Measurements from ENCODE around the gene VPS13C. TPM values are rescaled to one million over a fixed set of nuclear protein-coding genes. Genes with fewer than 3 reads are reported as not detected.

VPS13C gene
- total RNA-seq, 2 donors from 2014 or later = 67.0 to 85.2 TPM

GRCh38 chr15:61857169-61857829, 202.9 kb downstream of the VPS13C start:
- peaks cover 6% of the 10 kb centered on the region for H3K4me1 Mint-ChIP-seq
- H3K36me3 Mint-ChIP-seq (ENCODE audit: low read depth) = peaks cover 46% of the 10 kb centered on the region
- no peak overlapping the region for H3K4me3 Mint-ChIP-seq
- no peak overlapping the region for H3K27ac Mint-ChIP-seq
- H3K27me3 Mint-ChIP-seq = no peaks in the 10 kb centered on the region
- peak; percentile 66 for ATAC-seq (replicated peaks)
- H3K9me3 Mint-ChIP-seq = no peaks in the 10 kb centered on the region

DNA sequence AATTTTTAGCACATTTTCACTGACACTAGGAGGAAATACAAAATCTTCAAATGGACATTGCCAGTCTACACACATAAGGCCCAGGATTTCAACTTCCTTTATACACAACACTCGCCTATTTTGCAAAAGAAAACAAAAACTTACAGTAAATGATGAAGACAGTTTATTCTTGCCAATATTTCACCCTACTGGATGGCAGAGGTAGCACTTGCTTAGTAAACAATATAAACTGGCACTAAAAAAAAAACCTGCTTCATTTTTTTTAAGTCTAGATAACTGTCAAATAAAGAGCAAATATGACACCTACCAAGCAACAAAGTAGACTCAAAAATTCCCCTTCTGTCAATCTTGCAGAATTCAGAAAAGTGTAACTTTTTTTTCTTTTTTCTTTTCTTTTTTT, 204.0 kb downstream of the VPS13C start:
- Mint-ChIP-seq H3K4me3 (no peak overlapping the region), H3K36me3 (ENCODE audit: low read depth) (peaks cover 49% of the 10 kb centered on the region), H3K9me3 (no peaks in the 10 kb centered on the region), H3K27ac (no peak overlapping the region), H3K27me3 (no peaks in the 10 kb centered on the region), H3K4me1 (peaks cover 6% of the 10 kb centered on the region)
- no peak for ATAC-seq (replicated peaks)

DNA sequence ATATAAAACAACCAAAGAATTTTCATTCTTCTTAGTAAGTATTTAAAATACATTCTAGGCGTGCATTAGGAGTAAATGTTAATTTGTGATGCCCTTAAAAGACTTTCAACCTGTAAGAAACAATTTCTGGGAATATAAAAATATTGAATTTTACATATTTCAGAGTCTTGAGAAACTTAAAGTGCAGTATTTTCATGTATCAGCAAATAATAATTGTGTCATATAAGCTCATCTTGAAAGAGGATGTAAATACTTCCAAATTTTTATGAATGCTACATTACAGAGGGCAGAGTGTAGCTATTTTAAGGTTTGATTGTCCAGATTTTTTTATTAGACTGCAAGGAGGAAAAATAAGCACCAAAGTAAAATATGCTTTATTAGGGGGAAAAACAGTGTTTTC, 207.1 kb downstream of the VPS13C start:
- ATAC-seq (replicated peaks) = no peak
- H3K36me3 Mint-ChIP-seq (ENCODE audit: low read depth) = peaks cover 57% of the 10 kb centered on the region
- no peak overlapping the region for H3K4me3 Mint-ChIP-seq
- no peaks in the 10 kb centered on the region for H3K4me1 Mint-ChIP-seq
- no peaks in the 10 kb centered on the region for H3K9me3 Mint-ChIP-seq
- no peak overlapping the region for H3K27ac Mint-ChIP-seq
- H3K27me3 Mint-ChIP-seq = no peaks in the 10 kb centered on the region

- H3K27me3 Mint-ChIP-seq = no peaks in the 10 kb centered on the region
- no peak overlapping the region for H3K27ac Mint-ChIP-seq
- no peaks in the 10 kb centered on the region for H3K9me3 Mint-ChIP-seq
- H3K4me1 Mint-ChIP-seq = no peaks in the 10 kb centered on the region
- H3K36me3 Mint-ChIP-seq (ENCODE audit: low read depth) = peaks cover 57% of the 10 kb centered on the region
- ATAC-seq (replicated peaks) = no peak
- H3K4me3 Mint-ChIP-seq = no peak overlapping the region
These were observed 208.3 kb downstream of the VPS13C start for GRCh38 chr15:61851955-61852354.

GRCh38 chr15:61849447-61849846, 210.8 kb downstream of the VPS13C start:
- peaks cover 47% of the 10 kb centered on the region for H3K36me3 Mint-ChIP-seq (ENCODE audit: low read depth)

DNA sequence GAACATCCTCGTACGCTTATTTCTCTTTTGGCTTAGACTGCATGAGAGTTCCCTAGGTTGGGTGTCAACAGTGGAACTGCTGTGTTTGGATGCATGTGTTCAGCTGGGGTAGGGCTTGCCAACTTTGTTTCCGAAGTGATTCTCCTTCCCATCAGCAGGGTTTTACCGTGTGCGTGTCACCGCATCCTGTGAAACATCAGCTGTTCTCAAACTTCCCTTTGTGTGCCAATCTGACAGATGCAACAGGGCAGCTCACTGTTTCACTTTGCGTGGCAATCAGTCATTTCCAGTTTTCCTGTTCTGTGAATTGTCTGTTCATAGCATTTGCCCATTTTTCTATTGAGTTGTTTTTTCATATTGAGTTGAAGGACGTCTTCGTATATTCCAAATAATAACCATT, 218.8 kb downstream of the VPS13C start:
- H3K27ac Mint-ChIP-seq = peak overlapping the region; percentile 87

More at GRCh38 chr15:61849447-61849846, 210.8 kb downstream of the VPS13C start:
- Mint-ChIP-seq H3K9me3 (no peaks in the 10 kb centered on the region), H3K27ac (no peak overlapping the region), H3K4me1 (no peaks in the 10 kb centered on the region), H3K27me3 (peaks cover 2% of the 10 kb centered on the region), H3K4me3 (no peak overlapping the region)
- no peak for ATAC-seq (replicated peaks)

GRCh38 chr15:61840090-61840489, 220.2 kb downstream of the VPS13C start:
- H3K27me3 Mint-ChIP-seq = peaks cover 36% of the 10 kb centered on the region
- H3K4me3 Mint-ChIP-seq = peak overlapping the region; percentile 36
- H3K36me3 Mint-ChIP-seq (ENCODE audit: low read depth) = peaks cover 7% of the 10 kb centered on the region
- no peaks in the 10 kb centered on the region for H3K9me3 Mint-ChIP-seq
- peaks cover 18% of the 10 kb centered on the region for H3K4me1 Mint-ChIP-seq
- peak overlapping the region; percentile 87 for H3K27ac Mint-ChIP-seq
- peak; percentile 50 for ATAC-seq (replicated peaks)

More for the DNA sequence above, 218.8 kb downstream of the VPS13C start:
- Mint-ChIP-seq H3K9me3 (no peaks in the 10 kb centered on the region), H3K36me3 (ENCODE audit: low read depth) (peaks cover 7% of the 10 kb centered on the region), H3K4me3 (peak overlapping the region; percentile 40), H3K27me3 (peaks cover 36% of the 10 kb centered on the region), H3K4me1 (peaks cover 18% of the 10 kb centered on the region)
- peak; percentile 88 for ATAC-seq (replicated peaks)

DNA sequence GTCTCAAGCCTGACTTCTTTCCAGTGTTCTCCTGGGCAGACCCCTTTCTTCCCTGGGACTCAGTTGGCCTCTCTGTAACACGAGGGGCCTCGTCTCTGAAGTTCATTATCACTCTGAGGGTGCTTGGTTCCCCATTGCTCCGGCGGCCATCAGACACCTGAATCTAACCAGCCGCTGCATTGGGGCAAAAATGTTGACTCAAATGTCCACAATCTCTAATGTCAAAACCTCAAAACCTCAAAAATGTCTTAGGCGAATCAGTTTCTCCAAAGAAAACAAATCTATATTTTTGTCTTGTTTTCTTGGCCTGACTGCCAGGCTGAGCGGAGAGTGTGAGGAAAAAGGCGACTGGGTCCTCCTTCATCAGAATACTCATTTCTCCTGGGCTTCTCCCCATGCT, 220.7 kb downstream of the VPS13C start:
- ATAC-seq (replicated peaks) = peak; percentile 20
- peaks cover 36% of the 10 kb centered on the region for H3K27me3 Mint-ChIP-seq
- peak overlapping the region; percentile 36 for H3K4me3 Mint-ChIP-seq
- H3K36me3 Mint-ChIP-seq (ENCODE audit: low read depth) = peaks cover 7% of the 10 kb centered on the region
- H3K9me3 Mint-ChIP-seq = no peaks in the 10 kb centered on the region
- H3K4me1 Mint-ChIP-seq = peaks cover 18% of the 10 kb centered on the region
- H3K27ac Mint-ChIP-seq = peak overlapping the region; percentile 87

DNA sequence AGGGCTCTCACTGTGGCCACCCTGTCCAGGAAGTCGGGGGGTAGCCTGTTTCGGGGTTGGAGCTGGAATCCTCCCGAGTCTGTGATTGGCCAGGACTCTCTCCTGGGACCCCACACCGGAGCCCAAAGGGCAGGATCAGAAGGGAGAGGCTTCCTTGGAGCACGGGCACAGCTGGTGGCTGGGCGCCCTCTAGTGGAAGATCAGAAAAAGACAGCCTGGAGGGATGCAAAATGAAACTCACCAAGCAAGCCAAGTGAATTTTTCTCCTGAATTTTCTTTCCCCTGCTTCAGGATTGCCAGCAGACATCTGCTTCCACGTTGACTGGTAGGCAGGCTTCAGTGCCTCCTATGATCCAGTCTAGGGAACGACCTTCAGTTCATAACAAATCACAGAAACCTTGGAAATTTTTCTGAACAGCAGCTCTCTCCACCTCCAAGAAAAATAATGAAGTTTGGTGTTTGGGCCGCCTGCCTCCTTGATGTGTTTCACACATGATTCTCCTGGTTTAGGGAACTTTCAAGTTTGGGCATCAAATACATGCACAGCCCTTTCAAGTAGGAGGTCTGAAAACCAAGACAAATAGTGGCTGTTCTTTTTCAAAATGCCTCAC, 224.6 kb downstream of the VPS13C start:
- Mint-ChIP-seq H3K4me1 (peaks cover 11% of the 10 kb centered on the region), H3K4me3 (no peak overlapping the region), H3K27me3 (peaks cover 19% of the 10 kb centered on the region), H3K27ac (no peak overlapping the region), H3K36me3 (ENCODE audit: low read depth) (no peaks in the 10 kb centered on the region), H3K9me3 (no peaks in the 10 kb centered on the region)
- no peak for ATAC-seq (replicated peaks)

DNA sequence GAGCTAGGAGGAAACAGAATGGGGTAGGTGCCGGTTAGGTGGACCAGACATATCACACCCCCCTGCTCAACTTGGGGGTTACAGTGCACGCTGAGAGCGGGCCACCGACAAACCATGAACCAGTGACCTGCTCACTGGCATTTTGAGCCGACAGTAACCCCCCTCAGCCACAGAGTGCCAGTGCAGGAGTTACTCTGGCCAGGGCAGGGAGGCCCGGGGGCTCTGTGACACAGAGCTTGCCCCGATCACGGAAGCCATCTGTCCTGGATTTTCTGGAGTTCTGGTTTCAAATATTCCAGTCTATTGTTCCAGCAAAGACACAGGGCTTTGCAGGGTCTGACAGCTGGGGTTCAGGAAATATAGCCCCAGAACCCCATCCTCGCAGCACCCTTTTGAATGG, 225.2 kb downstream of the VPS13C start:
- Mint-ChIP-seq H3K9me3 (no peaks in the 10 kb centered on the region), H3K27ac (no peak overlapping the region), H3K27me3 (peaks cover 20% of the 10 kb centered on the region), H3K36me3 (ENCODE audit: low read depth) (no peaks in the 10 kb centered on the region), H3K4me3 (no peak overlapping the region), H3K4me1 (peaks cover 11% of the 10 kb centered on the region)
- ATAC-seq (replicated peaks) = no peak

DNA sequence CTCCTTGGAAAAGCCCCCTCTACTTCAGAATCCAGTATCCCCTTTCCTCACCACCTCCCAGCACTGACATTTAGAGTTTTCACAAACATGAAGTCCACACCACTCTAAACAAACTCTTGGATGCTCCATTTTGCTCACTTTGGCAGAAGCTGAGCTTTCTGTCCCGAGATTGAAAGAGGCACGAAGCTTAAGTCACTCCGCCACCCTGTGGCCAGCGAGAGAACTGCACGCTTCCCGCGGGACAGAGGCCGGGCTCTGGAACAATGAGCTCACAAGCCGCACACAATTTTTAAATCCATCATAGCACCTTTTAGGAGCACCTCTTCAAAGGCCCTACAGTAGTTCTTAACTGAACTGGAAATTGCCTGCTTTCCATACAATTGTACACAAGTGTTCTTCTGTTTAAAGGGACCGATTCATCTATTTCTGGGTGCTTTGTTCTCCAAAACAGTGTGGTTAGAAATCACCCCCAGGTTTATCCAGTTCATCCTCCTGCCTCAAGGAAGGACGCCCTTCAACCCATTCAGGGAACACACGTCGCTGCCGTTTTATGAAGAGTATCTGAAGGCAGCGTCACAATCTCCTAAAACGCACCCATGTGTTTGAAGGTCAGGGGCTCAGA, 226.1 kb downstream of the VPS13C start:
- Mint-ChIP-seq H3K4me1 (peaks cover 4% of the 10 kb centered on the region), H3K4me3 (no peak overlapping the region), H3K9me3 (no peaks in the 10 kb centered on the region), H3K27me3 (peaks cover 14% of the 10 kb centered on the region), H3K36me3 (ENCODE audit: low read depth) (no peaks in the 10 kb centered on the region), H3K27ac (no peak overlapping the region)
- peak; percentile 75 for ATAC-seq (replicated peaks)

DNA sequence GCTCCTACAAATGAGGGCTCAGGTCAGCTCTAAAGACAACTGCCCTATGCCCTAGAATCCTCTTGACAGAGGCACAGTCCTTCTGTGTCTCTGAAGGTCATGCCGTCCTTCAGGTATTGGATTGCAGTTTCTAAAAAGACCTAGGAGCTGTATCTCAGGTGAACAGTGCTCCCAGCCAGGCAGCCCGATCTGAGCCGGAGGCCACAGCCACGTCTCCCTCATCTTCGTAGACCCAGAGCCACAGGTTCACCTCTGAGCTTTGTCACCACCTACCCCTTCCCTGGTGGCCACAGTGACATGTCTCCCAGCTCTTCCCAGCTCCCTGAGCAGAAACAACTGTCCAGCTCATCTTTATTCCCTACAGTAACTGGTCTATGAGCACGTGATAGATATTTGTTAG, 228.0 kb downstream of the VPS13C start:
- no peak for ATAC-seq (replicated peaks)
- Mint-ChIP-seq H3K27me3 (peaks cover 14% of the 10 kb centered on the region), H3K27ac (no peak overlapping the region), H3K4me1 (peaks cover 4% of the 10 kb centered on the region), H3K4me3 (no peak overlapping the region), H3K36me3 (ENCODE audit: low read depth) (no peaks in the 10 kb centered on the region), H3K9me3 (no peaks in the 10 kb centered on the region)

DNA sequence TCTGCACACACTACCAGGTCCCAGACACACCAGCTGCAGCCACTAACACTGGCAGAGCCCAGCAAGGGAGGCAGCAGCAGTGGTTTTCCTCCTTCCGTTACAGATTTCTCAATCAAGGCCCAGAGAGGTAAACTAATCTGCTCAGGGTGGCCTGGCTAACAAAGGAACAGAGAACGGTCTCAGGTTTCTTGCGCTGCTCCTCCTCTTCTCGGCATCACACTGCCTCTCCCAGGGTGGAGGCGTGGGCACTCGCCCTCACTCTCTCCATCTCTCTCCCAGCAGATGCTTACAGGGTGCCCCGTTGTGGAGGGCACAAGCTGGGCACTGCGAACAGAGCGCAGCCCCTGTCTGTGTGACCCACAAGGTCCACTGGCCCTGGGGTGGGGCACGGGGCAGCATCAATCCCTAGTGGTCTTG, 228.7 kb downstream of the VPS13C start:
- Mint-ChIP-seq H3K36me3 (ENCODE audit: low read depth) (no peaks in the 10 kb centered on the region), H3K27me3 (peaks cover 9% of the 10 kb centered on the region), H3K4me1 (peaks cover 4% of the 10 kb centered on the region), H3K4me3 (no peak overlapping the region), H3K27ac (no peak overlapping the region), H3K9me3 (no peaks in the 10 kb centered on the region)
- ATAC-seq (replicated peaks) = no peak

- Mint-ChIP-seq H3K27me3 (peaks cover 9% of the 10 kb centered on the region), H3K36me3 (ENCODE audit: low read depth) (no peaks in the 10 kb centered on the region), H3K27ac (peak overlapping the region; percentile 60), H3K9me3 (no peaks in the 10 kb centered on the region), H3K4me3 (no peak overlapping the region), H3K4me1 (peaks cover 4% of the 10 kb centered on the region)
- ATAC-seq (replicated peaks) = no peak
These were observed 229.5 kb downstream of the VPS13C start for GRCh38 chr15:61830536-61831330.

All from activated T-helper 17 cell treated with anti-CD3 and anti-CD28 coated beads, Interleukin-2, amount 50 U/mL, for 72 hours (primary cell).